K562 (cell line): Measurements from ENCODE around the gene TRMT1. TPM values are rescaled to one million over a fixed set of nuclear protein-coding genes. Genes with fewer than 3 reads are reported as not detected.

Experiments used
- CHCHD3 ChIP-seq: fragments of 250-450 bp; sonication (Bioruptor Pico); IDR thresholded peaks from 2 replicates; pipeline ENCODE4 v2.1.2; 2022; ENCODE audit warnings: mild to moderate bottlenecking
- DIDO1 ChIP-seq: fragments of 450-650 bp; IDR thresholded peaks from 2 replicates; pipeline ENCODE4 v1.6.1; 2016; ENCODE audit warnings: low read depth, missing biosample characterization, missing genetic modification characterization
- GTF2F1 ChIP-seq: IDR thresholded peaks from 2 replicates; pipeline ENCODE4 v1.6.1; 2011; ENCODE audit warnings: low read depth, low read length, improper control_type of control experiment
- NELFE ChIP-seq: IDR thresholded peaks from 2 replicates; pipeline ENCODE4 v1.6.1; 2011; ENCODE audit warnings: mild to moderate bottlenecking; ENCODE audit not compliant: insufficient read depth, insufficient read length
- NFXL1 ChIP-seq: fragments of 450-650 bp; formaldehyde crosslinking; IDR thresholded peaks from 2 replicates; pipeline ENCODE4 v1.4.0; 2021; ENCODE audit warnings: mild to moderate bottlenecking
- PML ChIP-seq: IDR thresholded peaks from 2 replicates; pipeline ENCODE4 v1.6.1; 2012; ENCODE audit warnings: low read length, inconsistent platforms
- ZBTB40 ChIP-seq, 2 experiments: fragments of 450-650 bp in 1 of 2; sonication (generic) in 1 of 2; formaldehyde crosslinking in 1 of 2; IDR thresholded peaks; 2 replicates each; pipeline versions ENCODE4 v1.7.1 to v1.9.0; 2016 to 2022; ENCODE audit warnings: inconsistent platforms in 1 of 2, mild to moderate bottlenecking in 1 of 2, missing genetic modification reagents in 1 of 2
- ZNF407 ChIP-seq: fragments of 450-650 bp; IDR thresholded peaks from 2 replicates; pipeline ENCODE4 v1.6.1; 2016; ENCODE audit warnings: low read depth
- polyA plus RNA-seq, 8 experiments: library from polyadenylated mRNA; depleted of rRNA in 4 of 8; stranded (reverse) in 5 of 8; unstranded in 3 of 8; fragments of >200 nt; fragmentation: Nextera tagmentation in 2 of 8; fragmentation: Illumina TruSeq in 1 of 8; extraction: Ambion mirVana in 2 of 8; extraction: Trizol in 1 of 8; gene quantifications; 2 replicates each; pipeline versions ENCODE4 v1.2.1 to v1.2.3, GENCODE V29; 2011 to 2014; ENCODE audit warnings: inconsistent platforms in 1 of 8, missing spikeins in 1 of 8
- total RNA-seq, 7 experiments: library from RNA; depleted of rRNA in 6 of 7; stranded (reverse); fragments of >200 nt in 6 of 7; fragmentation: Illumina TruSeq in 2 of 7; extraction: Trizol in 2 of 7; gene quantifications; 2 replicates each; pipeline versions ENCODE4 v1.2.1 to v1.2.3, GENCODE V29; 2011 to 2021; ENCODE audit warnings: low replicate concordance in 1 of 7

Gene TRMT1
- total and polyA plus RNA-seq, 9 of the 15 experiments (the other 6 are each of a cell fraction or from before 2014, with no cell fraction given), result 5.8 to 158 (median 54.3) TPM

- TF ChIP-seq ZBTB40 (IDR thresholded peaks at IDR 0.05) (0 out of 2 replicates have a peak, but pooled peaks have one; percentile 24), ZBTB40 (CRISPR knock-in tag; IDR thresholded peaks at IDR 0.05) (no peak), DIDO1 (tag) (no peak), NELFE (no peak), CHCHD3 (CRISPR knock-in tag) (no peak), GTF2F1 (no peak), ZNF407 (no peak), NFXL1 (CRISPR knock-in tag) (no peak), PML (no peak)
These were observed 39.2 kb upstream of the TRMT1 start (continued) for GRCh38 chr19:13155472-13156359.
